Right lobe of liver (tissue), 4 donors: Measurements from ENCODE around the gene DAO.

Experiments used
- CTCF ChIP-seq, 4 donors: fragments of 200-600 bp in 3 of 4; fragments of 450-650 bp in 1 of 4; IDR thresholded peaks; one replicate each; pipeline versions ENCODE4 v1.5.1 to v1.8.0; 2016 to 2022; ENCODE audit warnings: antibody characterized with exemption in 4 of 4, mild to moderate bottlenecking in 2 of 4
- POLR2A ChIP-seq: fragments of 450-650 bp; IDR thresholded peaks from one replicate; pipeline ENCODE4 v1.6.1; 2017; ENCODE audit warnings: antibody characterized with exemption, mild to moderate bottlenecking
- donor health status: DM: no; HTN: no; CAD: no.
- donor health status: DM: no; HTN: no; CAD: no.
- donor health status: DM: no; HTN: yes; CAD: no.

DNA sequence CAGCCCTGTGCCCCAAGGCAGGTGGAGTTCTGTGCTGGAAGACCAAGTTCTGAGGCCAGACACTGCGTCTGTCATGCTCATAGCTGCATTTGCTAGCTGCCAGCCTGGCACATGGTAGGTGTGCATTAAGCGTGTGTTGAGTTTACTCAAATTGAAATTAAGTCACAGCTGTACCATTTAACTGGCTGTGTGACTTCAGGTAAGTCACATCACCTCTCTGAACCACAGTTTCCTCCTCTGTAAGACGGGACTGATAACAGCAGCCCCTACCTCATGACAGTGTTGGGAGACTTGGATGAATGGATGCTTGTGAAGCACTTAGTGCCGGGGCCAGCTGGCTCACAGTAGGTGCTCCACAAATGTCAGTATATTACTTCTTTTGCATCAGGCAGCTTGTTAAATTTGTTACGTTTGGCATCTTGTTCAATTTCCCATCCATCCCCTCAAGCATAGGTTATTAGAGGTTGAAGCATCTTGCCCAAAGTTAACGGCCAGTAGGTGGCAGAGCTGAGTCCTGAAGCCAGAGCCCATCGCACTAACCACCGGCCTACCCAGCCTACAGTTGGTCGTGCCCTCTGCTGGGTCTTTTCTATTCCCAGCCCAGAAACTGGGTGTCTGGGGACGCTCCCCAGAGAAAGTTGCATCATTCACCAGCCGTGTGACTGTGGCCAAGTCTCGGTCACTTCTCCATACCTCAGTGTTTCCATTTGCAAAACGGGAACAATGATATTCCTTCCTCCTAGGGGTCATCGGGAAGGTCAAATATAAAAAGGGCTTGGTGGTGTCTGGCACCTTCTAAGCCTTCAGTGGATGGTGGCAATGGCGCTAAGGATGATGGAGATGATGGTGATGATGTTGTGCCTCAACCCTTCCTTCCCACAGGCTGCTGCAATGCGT lies 4.5 kb downstream of the DAO start:
- TF ChIP-seq CTCF (IDR thresholded peaks at IDR 0.05): peak; percentile 55 to 68 (median 56)
- TF ChIP-seq POLR2A: no peak
